Prostate gland (tissue), 2 donors: ENCODE results near the gene KRTAP4-8. TPM values are rescaled to one million over a fixed set of nuclear protein-coding genes. Genes with fewer than 3 reads are reported as not detected.
"Not testable (repeated sequence)": the region's sequence is repeated elsewhere in the genome, so short reads cannot be mapped to it uniquely, and the experiment has no call there.

ENCODE experiments used
- DNase-seq: peaks from one replicate; pipeline ENCODE4 v3.0.0-alpha.2; 2019; ENCODE audit warnings: low spot score
- H3K27ac ChIP-seq, 2 donors: fragments of 200-600 bp; sonication (generic); 2 replicates each; pipeline ENCODE4 v1.5.1; 2017 to 2019
- H3K27me3 ChIP-seq: fragments of 200-600 bp; sonication (generic); replicated peaks from 2 replicates; pipeline ENCODE4 v1.5.1; 2019; ENCODE audit not compliant: insufficient read depth
- H3K36me3 ChIP-seq, 2 donors: fragments of 200-600 bp; sonication (generic); 1 replicate in 1 of 2; 2 replicates in 1 of 2; pipeline versions ENCODE4 v1.5.1 to v1.8.1; 2017 to 2019
- H3K4me1 ChIP-seq: fragments of 200-600 bp; sonication (generic); replicated peaks from 2 replicates; pipeline ENCODE4 v1.5.1; 2019
- H3K4me3 ChIP-seq, 2 donors: fragments of 200-600 bp; sonication (generic); 2 replicates each; pipeline ENCODE4 v1.5.1; 2017 to 2019
- H3K9me3 ChIP-seq: fragments of 200-600 bp; sonication (generic); 2 replicates; pipeline ENCODE4 v1.5.1; 2017
- POLR2A ChIP-seq: fragments of 450-650 bp; IDR thresholded peaks from one replicate; pipeline ENCODE4 v1.6.1; 2016; ENCODE audit warnings: antibody characterized with exemption, mild to moderate bottlenecking
- POLR2AphosphoS5 ChIP-seq: sonication (generic); formaldehyde crosslinking; IDR thresholded peaks from one replicate; pipeline ENCODE4 v1.6.1; 2017; ENCODE audit warnings: antibody characterized with exemption
- WGBS: methylation state at CpG from one replicate; pipeline ENCODE4 v1.1.5; 2018; 5-methylcytosine and 5-hydroxymethylcytosine counted together
- intact Hi-C: fragments of 100-400 bp; cut with DNase I; formaldehyde crosslinking; loops from one replicate; pipeline ENCODE4 v1.14.2; 2022
- total RNA-seq, 2 donors: library from RNA; depleted of rRNA; stranded (reverse); fragments of >200 nt; gene quantifications; one replicate each; pipeline ENCODE4 v1.1.0, GENCODE V29; 2016
- TF ChIP-seq, protein P1 (sequence below), 4 experiments: fragments of 200-600 bp in 2 of 4; fragments of 450-650 bp in 2 of 4; sonication (generic) in 2 of 4; IDR thresholded peaks; 1 replicate in 3 of 4; 2 replicates in 1 of 4; pipeline ENCODE4 v1.5.1; 2016 to 2019; ENCODE audit warnings: antibody characterized with exemption in 4 of 4, mild to moderate bottlenecking in 2 of 4, moderate library complexity in 2 of 4

The KRTAP4-8 gene
- not detected for total RNA-seq

DNA sequence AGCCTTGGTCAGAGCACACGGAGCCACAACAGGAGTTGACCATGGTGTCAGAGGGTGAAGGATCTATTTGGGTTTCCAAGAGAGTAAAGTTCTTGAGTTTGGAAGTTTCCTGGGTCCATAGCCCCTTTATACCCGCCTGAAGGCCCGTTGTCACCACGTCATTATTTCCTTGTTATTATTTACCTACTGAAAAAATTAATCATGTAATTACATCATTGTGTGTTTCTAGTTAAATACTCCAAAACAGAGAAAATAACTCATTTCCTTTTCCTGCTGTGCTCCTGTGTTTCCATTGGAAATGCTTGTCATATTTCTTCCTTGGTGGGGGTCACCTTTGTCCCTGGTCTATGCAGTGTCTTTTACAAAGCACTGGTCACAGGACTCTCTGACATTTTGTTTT lies at the start of gene KRTAP4-8:
Gene KRTAP4-8 (minus strand): TSS at position 101 of the 400 bp plus-strand sequence. CDS start 58 bp downstream, at position 43.
- Histone ChIP-seq H3K9me3 (no peaks in the 10 kb centered on the region), H3K4me3 (no peak within 1 kb of the TSS), H3K27ac (no peak within 1 kb of the TSS), H3K36me3 (no peaks in the 10 kb centered on the region), H3K27me3 (no peaks in the 10 kb centered on the region), H3K4me1 (no peaks in the 10 kb centered on the region)
- no peak for TF ChIP-seq POLR2AphosphoS5
- TF ChIP-seq, protein P1, sequence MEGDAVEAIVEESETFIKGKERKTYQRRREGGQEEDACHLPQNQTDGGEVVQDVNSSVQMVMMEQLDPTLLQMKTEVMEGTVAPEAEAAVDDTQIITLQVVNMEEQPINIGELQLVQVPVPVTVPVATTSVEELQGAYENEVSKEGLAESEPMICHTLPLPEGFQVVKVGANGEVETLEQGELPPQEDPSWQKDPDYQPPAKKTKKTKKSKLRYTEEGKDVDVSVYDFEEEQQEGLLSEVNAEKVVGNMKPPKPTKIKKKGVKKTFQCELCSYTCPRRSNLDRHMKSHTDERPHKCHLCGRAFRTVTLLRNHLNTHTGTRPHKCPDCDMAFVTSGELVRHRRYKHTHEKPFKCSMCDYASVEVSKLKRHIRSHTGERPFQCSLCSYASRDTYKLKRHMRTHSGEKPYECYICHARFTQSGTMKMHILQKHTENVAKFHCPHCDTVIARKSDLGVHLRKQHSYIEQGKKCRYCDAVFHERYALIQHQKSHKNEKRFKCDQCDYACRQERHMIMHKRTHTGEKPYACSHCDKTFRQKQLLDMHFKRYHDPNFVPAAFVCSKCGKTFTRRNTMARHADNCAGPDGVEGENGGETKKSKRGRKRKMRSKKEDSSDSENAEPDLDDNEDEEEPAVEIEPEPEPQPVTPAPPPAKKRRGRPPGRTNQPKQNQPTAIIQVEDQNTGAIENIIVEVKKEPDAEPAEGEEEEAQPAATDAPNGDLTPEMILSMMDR (IDR thresholded peaks at IDR 0.05) = no peak
- TF ChIP-seq POLR2A = no peak
- 79% methylated on average over 4 of the region's 4 CpGs for WGBS
- DNase-seq = no peak
- intact Hi-C loops = no loop called here

- H3K27ac ChIP-seq = no peak overlapping the region
- TF ChIP-seq POLR2AphosphoS5 = no peak
- TF ChIP-seq POLR2A = no peak
- TF ChIP-seq, protein P1 (IDR thresholded peaks at IDR 0.05) = no peak
- no peaks in the 10 kb centered on the region for H3K9me3 ChIP-seq
- H3K4me3 ChIP-seq = no peak overlapping the region
- no peaks in the 10 kb centered on the region for H3K27me3 ChIP-seq
- H3K4me1 ChIP-seq = no peaks in the 10 kb centered on the region
- WGBS = 93% methylated on average over 2 of the region's 2 CpGs
- intact Hi-C loops = no loop called here
- no peaks in the 10 kb centered on the region for H3K36me3 ChIP-seq
- no peak for DNase-seq
Observed at GRCh38 chr17:41145261-41145660, 47.3 kb upstream of the KRTAP4-8 start.

- 93% methylated on average over 1 of the region's 1 CpG for WGBS
- no peaks in the 10 kb centered on the region for H3K4me1 ChIP-seq
- H3K36me3 ChIP-seq = no peaks in the 10 kb centered on the region
- no peak overlapping the region for H3K4me3 ChIP-seq
- H3K27ac ChIP-seq = no peak overlapping the region
- H3K27me3 ChIP-seq = no peaks in the 10 kb centered on the region
- H3K9me3 ChIP-seq = no peaks in the 10 kb centered on the region
- DNase-seq = no peak
- intact Hi-C loops = no loop called here
- TF ChIP-seq POLR2AphosphoS5 = no peak
- TF ChIP-seq, protein P1 (IDR thresholded peaks at IDR 0.05) = no peak
- no peak for TF ChIP-seq POLR2A
Observed at GRCh38 chr17:41144846-41145245, 46.9 kb upstream of the KRTAP4-8 start.

GRCh38 chr17:41141361-41141760 lies 43.4 kb upstream of the KRTAP4-8 start:
- H3K4me3 ChIP-seq = no peak overlapping the region
- TF ChIP-seq, protein P1 (IDR thresholded peaks at IDR 0.05) = no peak
- TF ChIP-seq POLR2A (no peak), POLR2AphosphoS5 (no peak)
- H3K27ac ChIP-seq = no peak overlapping the region
- intact Hi-C loops = no loop called here
- H3K27me3 ChIP-seq = no peaks in the 10 kb centered on the region
- no peaks in the 10 kb centered on the region for H3K9me3 ChIP-seq
- H3K36me3 ChIP-seq = no peaks in the 10 kb centered on the region
- DNase-seq = no peak
- no peaks in the 10 kb centered on the region for H3K4me1 ChIP-seq

GRCh38 chr17:41140360-41141131 lies 42.6 kb upstream of the KRTAP4-8 start, which contains the start of gene KRTAP4-6:
TSS of gene KRTAP4-6 (minus strand) at chr17:41140544. CDS start at chr17:41140487, 57 bp downstream.
- H3K4me1 ChIP-seq = no peaks in the 10 kb centered on the region
- no peak within 1 kb of the TSS for H3K27ac ChIP-seq
- TF ChIP-seq POLR2A = no peak
- no peak for TF ChIP-seq POLR2AphosphoS5
- TF ChIP-seq, protein P1 (IDR thresholded peaks at IDR 0.05) = no peak
- no peaks in the 10 kb centered on the region for H3K9me3 ChIP-seq
- 89% methylated on average over 6 of the region's 6 CpGs for WGBS
- intact Hi-C loops = no loop called here
- no peaks in the 10 kb centered on the region for H3K27me3 ChIP-seq
- H3K36me3 ChIP-seq = no peaks in the 10 kb centered on the region
- DNase-seq = no peak
- H3K4me3 ChIP-seq = no peak within 1 kb of the TSS

- DNase-seq, H3K27ac ChIP-seq, H3K9me3 ChIP-seq, H3K4me3 ChIP-seq, H3K27me3 ChIP-seq, intact Hi-C loops, H3K4me1 ChIP-seq, H3K36me3 ChIP-seq: not testable (repeated sequence)
- 87% methylated on average over 12 of the region's 12 CpGs for WGBS
Observed at GRCh38 chr17:41139865-41140264, 41.9 kb upstream of the KRTAP4-8 start.
